Measurements from ENCODE around the gene ABCA4. TPM values are rescaled to one million over a fixed set of nuclear protein-coding genes. Genes with fewer than 3 reads are reported as not detected.

ABCA4 gene
- total RNA-seq, 1 experiment from 2014 or later = 0.09 TPM

- H3K4me1 Mint-ChIP-seq = peaks cover 40% of the 10 kb centered on the region
- CTCF ChIA-PET = interaction anchor here (1.5 kb wide), 1 partner anchor 11 kb away, joined by 13 read pairs; no protein-coding TSS in a partner anchor
- POLR2A ChIA-PET = no interaction called here
- peaks cover 55% of the 10 kb centered on the region for H3K27me3 Mint-ChIP-seq (ENCODE audit: low read depth)
- H3K9me3 Mint-ChIP-seq = no peaks in the 10 kb centered on the region
- no peak for ATAC-seq
- no peaks in the 10 kb centered on the region for H3K36me3 Mint-ChIP-seq
- no peak for DNase-seq (ENCODE audit: low spot score)
- no peak for TF ChIP-seq MYBL2 (CRISPR knock-in tag; IDR thresholded peaks at IDR 0.05)
- peak; percentile 67 for TF ChIP-seq GABPB1 (CRISPR knock-in tag; IDR thresholded peaks at IDR 0.05)
- no peak overlapping the region for H3K4me3 Mint-ChIP-seq
- no peak overlapping the region for H3K27ac Mint-ChIP-seq
These were observed 106.1 kb downstream of the ABCA4 start for GRCh38 chr1:94014635-94015488.

GRCh38 chr1:94014087-94014486, 106.9 kb downstream of the ABCA4 start:
- ATAC-seq (no peak), DNase-seq (ENCODE audit: low spot score) (no peak)
- Mint-ChIP-seq H3K4me1 (peaks cover 34% of the 10 kb centered on the region), H3K27ac (no peak overlapping the region), H3K36me3 (no peaks in the 10 kb centered on the region), H3K4me3 (no peak overlapping the region), H3K9me3 (no peaks in the 10 kb centered on the region), H3K27me3 (ENCODE audit: low read depth) (peaks cover 62% of the 10 kb centered on the region)
- ChIA-PET CTCF (interaction anchor here (1.1 to 3.9 kb wide), 4 partner anchors 12 to 322 kb away, joined by 5 to 24 read pairs (median 12); partner anchors contain the start of gene GCLM), POLR2A (no interaction called here)
- TF ChIP-seq PRDM15 (CRISPR knock-in tag; IDR thresholded peaks at IDR 0.05) (no peak), ZBTB21 (CRISPR knock-in tag; IDR thresholded peaks at IDR 0.05; ENCODE audit: borderline replicate concordance) (no peak), ZMAT4 (CRISPR knock-in tag; IDR thresholded peaks at IDR 0.05) (no peak), SMAD3 (CRISPR knock-in tag; IDR thresholded peaks at IDR 0.05; ENCODE audit: borderline replicate concordance) (no peak), CREM (CRISPR knock-in tag; IDR thresholded peaks at IDR 0.05) (no peak), MXD4 (CRISPR knock-in tag; IDR thresholded peaks at IDR 0.05; ENCODE audit: borderline replicate concordance) (no peak), ARID4B (CRISPR knock-in tag; IDR thresholded peaks at IDR 0.05; ENCODE audit: borderline replicate concordance) (no peak), USF2 (CRISPR knock-in tag; IDR thresholded peaks at IDR 0.05) (no peak), ZNF232 (CRISPR knock-in tag; IDR thresholded peaks at IDR 0.05) (no peak), PREB (CRISPR knock-in tag; IDR thresholded peaks at IDR 0.05; ENCODE audit: borderline replicate concordance) (no peak), ESRRA (CRISPR knock-in tag; IDR thresholded peaks at IDR 0.05; ENCODE audit: borderline replicate concordance) (no peak), SOX15 (CRISPR knock-in tag; IDR thresholded peaks at IDR 0.05) (no peak), JAZF1 (CRISPR knock-in tag; IDR thresholded peaks at IDR 0.05) (no peak), CBFB (CRISPR knock-in tag; IDR thresholded peaks at IDR 0.05; ENCODE audit: low read depth) (no peak), CTCF (IDR thresholded peaks at IDR 0.05) (no peak), ZNF396 (CRISPR knock-in tag; IDR thresholded peaks at IDR 0.05; ENCODE audit: borderline replicate concordance) (no peak)

Measured in WTC11 (cell line).